Measurements from ENCODE around the gene TBCE. TPM values are rescaled to one million over a fixed set of nuclear protein-coding genes. Genes with fewer than 3 reads are reported as not detected.

TBCE gene
- total RNA-seq, 4 donors from 2014 or later: 12.0 to 35.8 (median 17.0) TPM

DNA sequence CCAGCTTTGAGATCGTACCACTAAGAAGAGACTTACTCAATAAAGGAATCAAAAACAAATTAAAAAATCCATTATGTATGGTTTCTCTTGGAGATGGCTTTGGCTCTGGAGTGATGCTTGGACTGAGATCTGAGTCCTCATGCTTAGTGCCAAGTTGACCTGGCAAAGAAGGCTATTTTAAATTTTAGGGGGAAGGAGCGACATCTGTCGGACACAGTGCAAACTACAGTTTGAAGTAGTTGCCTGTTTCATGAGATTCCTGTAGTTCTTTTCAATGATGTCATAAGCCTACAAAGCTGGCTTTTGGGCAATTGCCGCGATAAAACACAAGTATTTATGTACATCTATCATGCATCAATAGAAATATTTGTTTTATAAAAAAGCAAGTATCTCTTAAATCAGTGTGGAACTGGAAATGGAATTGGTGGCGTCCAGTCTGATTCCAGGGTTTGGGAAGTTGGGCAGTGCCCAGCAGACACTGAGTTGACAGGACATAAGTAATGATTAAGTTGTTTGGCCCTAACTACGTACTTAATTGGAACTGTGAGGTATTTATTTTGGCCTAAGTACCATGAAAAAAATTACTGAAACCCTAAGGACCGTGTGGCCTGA is 50.0 kb downstream of the TBCE start:
- no peak overlapping the region for H3K4me3 ChIP-seq (ENCODE audit: low read depth, poor library complexity, severe bottlenecking)
- intact Hi-C loops (cut with DNase I; ENCODE audit: low total_unique reads): loop anchor here (5.0 to 10.0 kb wide), 3 partner anchors 165 to 932 kb away; no protein-coding TSS in a partner anchor
- WGBS, 2 donors: 34% methylated on average over 8 of the region's 8 CpGs
- peak; percentile 59 to 89 for DNase-seq (ENCODE audit: low spot score in 2 of 2)
- TF ChIP-seq, protein P1, sequence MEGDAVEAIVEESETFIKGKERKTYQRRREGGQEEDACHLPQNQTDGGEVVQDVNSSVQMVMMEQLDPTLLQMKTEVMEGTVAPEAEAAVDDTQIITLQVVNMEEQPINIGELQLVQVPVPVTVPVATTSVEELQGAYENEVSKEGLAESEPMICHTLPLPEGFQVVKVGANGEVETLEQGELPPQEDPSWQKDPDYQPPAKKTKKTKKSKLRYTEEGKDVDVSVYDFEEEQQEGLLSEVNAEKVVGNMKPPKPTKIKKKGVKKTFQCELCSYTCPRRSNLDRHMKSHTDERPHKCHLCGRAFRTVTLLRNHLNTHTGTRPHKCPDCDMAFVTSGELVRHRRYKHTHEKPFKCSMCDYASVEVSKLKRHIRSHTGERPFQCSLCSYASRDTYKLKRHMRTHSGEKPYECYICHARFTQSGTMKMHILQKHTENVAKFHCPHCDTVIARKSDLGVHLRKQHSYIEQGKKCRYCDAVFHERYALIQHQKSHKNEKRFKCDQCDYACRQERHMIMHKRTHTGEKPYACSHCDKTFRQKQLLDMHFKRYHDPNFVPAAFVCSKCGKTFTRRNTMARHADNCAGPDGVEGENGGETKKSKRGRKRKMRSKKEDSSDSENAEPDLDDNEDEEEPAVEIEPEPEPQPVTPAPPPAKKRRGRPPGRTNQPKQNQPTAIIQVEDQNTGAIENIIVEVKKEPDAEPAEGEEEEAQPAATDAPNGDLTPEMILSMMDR (IDR thresholded peaks at IDR 0.05): peak in 1 of 3 donors; percentile 61
- TF ChIP-seq POLR2A (IDR thresholded peaks at IDR 0.05): no peak

DNA sequence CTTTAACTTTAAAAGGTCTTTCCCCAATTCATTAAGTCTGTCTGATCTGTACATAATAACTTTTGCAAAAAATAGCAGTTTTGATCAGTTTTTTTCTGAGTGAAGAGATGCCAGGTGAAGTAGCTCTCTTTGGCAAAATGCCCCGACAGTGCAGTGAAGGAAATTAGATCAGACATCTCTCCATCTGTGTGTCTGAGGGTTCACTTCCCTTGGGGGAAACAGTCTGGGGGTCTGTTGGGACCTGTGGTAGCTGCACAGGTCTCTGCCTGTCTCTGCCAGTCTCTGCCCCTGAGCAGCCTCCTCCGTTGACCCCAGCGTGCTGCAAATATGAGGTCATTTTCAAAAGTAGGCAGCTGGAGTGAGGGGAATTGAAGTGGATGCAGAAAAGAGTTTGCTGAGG is 54.5 kb downstream of the TBCE start:
- no peak overlapping the region for H3K4me3 ChIP-seq (ENCODE audit: low read depth, poor library complexity, severe bottlenecking)
- TF ChIP-seq, protein P1 (IDR thresholded peaks at IDR 0.05): no peak
- TF ChIP-seq POLR2A (IDR thresholded peaks at IDR 0.05): no peak
- 53 to 61% methylated on average over 3 of the region's 3 CpGs for WGBS, 2 donors
- intact Hi-C loops (cut with DNase I; ENCODE audit: low total_unique reads): no loop called here
- DNase-seq (ENCODE audit: low spot score in 2 of 2): no peak

DNA sequence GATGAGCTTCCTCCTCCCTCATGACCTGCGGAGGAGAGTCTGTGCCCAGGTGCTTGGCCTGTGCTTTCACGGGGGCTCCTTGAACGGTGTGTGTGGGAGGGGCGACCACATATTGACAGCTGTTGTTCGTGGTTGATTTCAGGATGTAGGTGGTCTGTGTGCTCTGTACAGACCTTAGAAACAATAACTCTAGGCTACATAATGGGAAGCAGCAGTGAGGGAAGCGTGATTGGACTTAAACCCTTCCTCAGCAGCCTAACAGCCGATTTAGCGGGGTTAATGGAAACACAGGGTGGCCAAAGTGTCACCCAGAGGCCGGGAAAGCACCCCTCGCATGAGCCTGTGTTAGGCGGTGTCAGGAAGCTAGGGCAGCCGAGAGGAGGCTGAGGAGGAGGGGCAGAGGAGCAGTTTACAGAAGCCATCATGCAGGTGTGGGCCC is 56.0 kb downstream of the TBCE start:
- TF ChIP-seq, protein P1 (IDR thresholded peaks at IDR 0.05): no peak
- TF ChIP-seq POLR2A (IDR thresholded peaks at IDR 0.05): no peak
- intact Hi-C loops (cut with DNase I; ENCODE audit: low total_unique reads): no loop called here
- 60 to 63% methylated on average over 12 of the region's 12 CpGs for WGBS, 2 donors

DNA sequence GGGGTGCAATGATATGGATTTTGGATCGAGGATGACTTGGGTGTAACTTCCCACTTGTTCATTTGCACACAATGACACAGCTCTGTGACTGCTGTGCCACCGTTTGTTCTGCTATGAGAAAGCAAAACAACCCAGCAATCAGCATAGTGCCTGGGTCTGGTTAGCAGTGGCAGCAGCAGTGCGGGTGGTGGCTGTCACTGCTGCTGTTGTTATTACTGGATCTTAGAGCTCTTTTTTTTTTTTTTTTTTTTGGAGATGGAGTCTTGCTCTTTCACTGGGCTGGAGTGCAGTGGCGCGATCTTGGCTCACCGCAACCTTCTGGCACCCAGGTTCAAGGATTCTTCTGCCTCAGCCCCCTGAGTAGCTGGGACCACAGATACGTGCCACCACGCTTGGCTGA is 56.9 kb downstream of the TBCE start:
- WGBS, 2 donors: 80 to 87% methylated on average over 8 of the region's 8 CpGs
- TF ChIP-seq, protein P1 (IDR thresholded peaks at IDR 0.05): no peak
- TF ChIP-seq POLR2A (IDR thresholded peaks at IDR 0.05): no peak
- intact Hi-C loops (cut with DNase I; ENCODE audit: low total_unique reads): loop anchor here (1.0 kb wide), 1 partner anchor 35 kb away; no protein-coding TSS in a partner anchor
- no peak overlapping the region for H3K4me3 ChIP-seq (ENCODE audit: low read depth, poor library complexity, severe bottlenecking)
- DNase-seq (ENCODE audit: low spot score in 2 of 2): peak in 1 of 2 donors; percentile 48

More for the DNA sequence above, 56.0 kb downstream of the TBCE start:
- DNase-seq (ENCODE audit: low spot score in 2 of 2): no peak
- no peak overlapping the region for H3K4me3 ChIP-seq (ENCODE audit: low read depth, poor library complexity, severe bottlenecking)

DNA sequence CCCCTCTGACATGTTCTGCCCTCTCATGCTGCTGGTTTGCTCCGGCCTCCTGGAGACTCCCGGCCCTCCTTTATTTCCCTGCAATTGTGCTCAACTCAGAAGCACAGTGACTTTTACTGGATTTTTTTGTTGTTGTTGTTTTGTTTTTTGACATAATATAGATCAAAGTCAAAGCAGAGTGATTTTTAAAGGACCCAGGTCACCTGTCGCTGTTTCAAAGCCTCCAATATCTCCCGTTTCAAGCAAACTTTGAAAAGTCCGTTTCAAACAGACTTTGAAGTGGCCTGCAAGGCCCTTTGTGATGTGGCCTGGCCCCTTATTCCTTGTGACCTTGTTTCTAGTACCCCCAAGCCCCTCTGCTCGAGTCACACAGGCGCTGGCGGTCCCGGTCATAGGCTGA is 58.1 kb downstream of the TBCE start:
- intact Hi-C loops (cut with DNase I; ENCODE audit: low total_unique reads): no loop called here
- no peak for DNase-seq (ENCODE audit: low spot score in 2 of 2)
- WGBS, 2 donors: 93 to 97% methylated on average over 9 of the region's 9 CpGs
- H3K4me3 ChIP-seq (ENCODE audit: low read depth, poor library complexity, severe bottlenecking): no peak overlapping the region
- TF ChIP-seq POLR2A (IDR thresholded peaks at IDR 0.05): no peak
- TF ChIP-seq, protein P1 (IDR thresholded peaks at IDR 0.05): no peak

DNA sequence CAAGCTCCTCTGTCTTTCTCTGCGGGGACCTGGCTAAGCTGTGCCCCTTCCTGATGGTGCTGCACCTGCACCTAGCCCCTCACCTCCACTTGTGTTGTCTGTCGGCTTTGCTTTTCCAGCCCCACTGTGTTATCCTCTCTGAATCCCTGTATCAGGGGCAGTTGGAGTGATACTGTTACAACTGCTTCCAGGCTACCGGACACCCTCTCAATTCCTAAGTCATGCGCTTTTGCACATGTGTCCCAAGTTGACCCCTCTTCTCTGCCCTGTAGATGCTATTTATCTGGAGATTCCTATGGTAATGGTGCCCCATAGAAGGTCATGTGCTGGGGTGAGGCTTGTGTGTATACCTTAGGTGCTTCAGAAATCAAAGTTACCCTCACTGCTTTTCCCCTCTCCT is 58.9 kb downstream of the TBCE start:
- peak in 1 of 2 donors; percentile 39 for DNase-seq (ENCODE audit: low spot score in 2 of 2)
- H3K4me3 ChIP-seq (ENCODE audit: low read depth, poor library complexity, severe bottlenecking): no peak overlapping the region
- intact Hi-C loops (cut with DNase I; ENCODE audit: low total_unique reads): no loop called here
- TF ChIP-seq POLR2A (IDR thresholded peaks at IDR 0.05): no peak
- TF ChIP-seq, protein P1 (IDR thresholded peaks at IDR 0.05): no peak
- WGBS, 2 donors: 98 to 99% methylated on average over 4 of the region's 4 CpGs

Data from lower leg skin (tissue), 4 donors.